GM12891 (cell line): ENCODE data around the gene SNAI3.

ENCODE experiments used
- PAX5 ChIP-seq: IDR thresholded peaks from 2 replicates; pipeline ENCODE4 v1.6.1; 2011; ENCODE audit warnings: low read length, moderate library complexity, mild to moderate bottlenecking; ENCODE audit not compliant: insufficient read depth, severe bottlenecking
- POLR2A ChIP-seq: IDR thresholded peaks from 2 replicates; pipeline ENCODE4 v1.6.1; 2011; ENCODE audit warnings: low read depth, low read length, control low read depth
- POLR2AphosphoS5 ChIP-seq: IDR thresholded peaks from 2 replicates; pipeline ENCODE4 v1.6.1; 2011; ENCODE audit warnings: low read depth, low read length, control low read depth
- POU2F2 ChIP-seq: IDR thresholded peaks from 2 replicates; pipeline ENCODE4 v1.6.1; 2011; ENCODE audit warnings: low read depth, mild to moderate bottlenecking, control low read depth, low read length, moderate library complexity
- SPI1 ChIP-seq: IDR thresholded peaks from 2 replicates; pipeline ENCODE4 v1.6.1; 2011; ENCODE audit warnings: low read depth, low read length, control low read depth
- TAF1 ChIP-seq: IDR thresholded peaks from 2 replicates; pipeline ENCODE4 v1.6.1; 2011; ENCODE audit warnings: low read depth, low read length, control low read depth

DNA sequence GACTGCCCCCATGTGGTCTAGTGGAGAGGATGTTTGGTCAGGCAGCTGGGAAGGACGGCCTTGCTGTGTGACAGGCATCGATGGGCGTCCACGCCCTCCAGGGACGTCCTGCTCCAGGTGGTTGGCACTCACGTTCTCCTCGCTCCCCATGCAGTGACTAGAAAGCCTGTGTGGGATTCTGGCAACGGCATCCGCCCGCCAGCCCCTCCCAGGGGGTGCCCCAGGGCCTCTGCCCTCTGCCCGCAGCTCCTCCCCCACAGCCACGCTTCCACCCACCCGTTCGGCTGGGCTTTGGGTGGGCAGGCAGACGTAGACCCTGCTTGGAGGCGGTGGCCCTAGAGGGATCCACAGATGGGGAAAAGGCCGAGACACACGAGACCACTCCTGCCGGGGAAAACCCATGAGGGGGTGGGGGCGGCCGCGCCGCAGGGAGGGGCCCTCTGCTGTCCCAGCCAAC is 52.6 kb downstream of the SNAI3 start:
- TF ChIP-seq POLR2A, result no peak
- no peak for TF ChIP-seq POLR2AphosphoS5
- TF ChIP-seq TAF1, result no peak
- TF ChIP-seq PAX5, result no peak
- TF ChIP-seq SPI1, result no peak
- no peak for TF ChIP-seq POU2F2
